Gastroesophageal sphincter (tissue), 4 donors: ENCODE data around the gene ANKS1B. TPM values are rescaled to one million over a fixed set of nuclear protein-coding genes. Genes with fewer than 3 reads are reported as not detected.

Source experiments
- ATAC-seq: fragments of 150-250 bp; one replicate; pipeline ENCODE4 v1.9.1; 2016; ENCODE audit warnings: mild to moderate bottlenecking, moderate library complexity
- H3K27ac ChIP-seq, 4 donors: fragments of 200-600 bp; sonication (generic) in 3 of 4; 1 replicate in 3 of 4; 2 replicates in 1 of 4; pipeline ENCODE4 v1.5.1; 2016 to 2019
- H3K27me3 ChIP-seq: fragments of 200-600 bp; sonication (generic); one replicate; pipeline ENCODE4 v1.5.1; 2019
- H3K36me3 ChIP-seq, 2 donors: fragments of 200-600 bp; sonication (generic); one replicate each; pipeline ENCODE4 v1.5.1; 2019; ENCODE audit warnings: control low read depth in 1 of 2
- H3K4me1 ChIP-seq, 3 donors: fragments of 200-600 bp; sonication (generic); 1 replicate in 2 of 3; 2 replicates in 1 of 3; pipeline ENCODE4 v1.5.1; 2016 to 2019; ENCODE audit warnings: control low read depth in 2 of 3
- H3K4me3 ChIP-seq, 2 donors: fragments of 200-600 bp; sonication (generic); one replicate each; pipeline ENCODE4 v1.5.1; 2019; ENCODE audit warnings: mild to moderate bottlenecking in 1 of 2, moderate library complexity in 1 of 2
- H3K9me3 ChIP-seq, 3 donors: fragments of 200-600 bp; sonication (generic); one replicate each; pipeline ENCODE4 v1.5.1; 2017 to 2019; ENCODE audit warnings: control low read depth in 2 of 3
- EP300 ChIP-seq: sonication (generic); formaldehyde crosslinking; IDR thresholded peaks from one replicate; pipeline ENCODE4 v1.6.1; 2017; ENCODE audit warnings: antibody characterized with exemption, mild to moderate bottlenecking
- POLR2A ChIP-seq, 2 donors: fragments of 450-650 bp; IDR thresholded peaks; one replicate each; pipeline ENCODE4 v1.6.1; 2017; ENCODE audit warnings: antibody characterized with exemption in 2 of 2, mild to moderate bottlenecking in 2 of 2, moderate library complexity in 1 of 2
- POLR2AphosphoS5 ChIP-seq: sonication (generic); formaldehyde crosslinking; IDR thresholded peaks from one replicate; pipeline ENCODE4 v1.6.1; 2017; ENCODE audit warnings: antibody characterized with exemption
- WGBS, 2 donors: methylation state at CpG; one replicate each; pipeline ENCODE4 v1.1.5; 2018; ENCODE audit warnings: low coverage in 1 of 2; 5-methylcytosine and 5-hydroxymethylcytosine counted together
- total RNA-seq, 4 donors: library from RNA; depleted of rRNA; stranded (reverse); fragments of >200 nt; gene quantifications; one replicate each; pipeline ENCODE4 v1.1.0, GENCODE V29; 2016
- TF ChIP-seq, protein P1 (sequence below), 4 experiments: fragments of 200-600 bp in 2 of 4; fragments of 450-650 bp in 2 of 4; sonication (generic) in 1 of 4; IDR thresholded peaks; one replicate each; pipeline ENCODE4 v1.5.1; 2017 to 2019; ENCODE audit warnings: antibody characterized with exemption in 4 of 4, mild to moderate bottlenecking in 2 of 4, moderate library complexity in 2 of 4

Gene ANKS1B
- total RNA-seq, 4 donors from 2014 or later, result 9.9 to 31.1 (median 21.4) TPM

DNA sequence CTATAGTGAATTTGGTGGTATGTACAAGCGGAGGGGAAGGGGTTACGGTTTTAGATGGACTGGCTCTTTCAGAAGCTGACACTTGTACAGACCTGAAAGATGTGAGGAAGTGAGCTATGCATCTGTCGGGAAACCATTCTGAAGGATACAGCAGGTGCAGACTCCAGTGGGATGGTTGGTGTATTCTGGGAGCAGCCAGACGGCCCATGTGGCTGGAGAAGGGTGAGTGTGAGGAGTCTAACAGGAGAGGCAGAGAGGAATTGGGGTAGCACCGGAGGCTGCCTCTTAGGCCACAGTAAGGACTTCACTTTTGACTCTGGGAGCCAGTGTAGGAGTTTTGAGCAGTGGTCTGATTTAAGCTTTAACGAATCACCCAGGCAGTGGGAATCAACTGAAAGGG lies 1248.9 kb downstream of the ANKS1B start:
- ATAC-seq, result no peak
- peaks cover 0 to 13% (median 4%) of the 10 kb centered on the region in 3 donors for H3K4me1 ChIP-seq
- H3K9me3 ChIP-seq, result peaks cover 0 to 3% (median 0%) of the 10 kb centered on the region in 3 donors
- no peaks in the 10 kb centered on the region for H3K27me3 ChIP-seq
- WGBS, 2 donors, result 92 to 93% methylated on average over 3 to 6 of the region's 6 CpGs
- no peak overlapping the region for H3K27ac ChIP-seq
- TF ChIP-seq, protein P1, sequence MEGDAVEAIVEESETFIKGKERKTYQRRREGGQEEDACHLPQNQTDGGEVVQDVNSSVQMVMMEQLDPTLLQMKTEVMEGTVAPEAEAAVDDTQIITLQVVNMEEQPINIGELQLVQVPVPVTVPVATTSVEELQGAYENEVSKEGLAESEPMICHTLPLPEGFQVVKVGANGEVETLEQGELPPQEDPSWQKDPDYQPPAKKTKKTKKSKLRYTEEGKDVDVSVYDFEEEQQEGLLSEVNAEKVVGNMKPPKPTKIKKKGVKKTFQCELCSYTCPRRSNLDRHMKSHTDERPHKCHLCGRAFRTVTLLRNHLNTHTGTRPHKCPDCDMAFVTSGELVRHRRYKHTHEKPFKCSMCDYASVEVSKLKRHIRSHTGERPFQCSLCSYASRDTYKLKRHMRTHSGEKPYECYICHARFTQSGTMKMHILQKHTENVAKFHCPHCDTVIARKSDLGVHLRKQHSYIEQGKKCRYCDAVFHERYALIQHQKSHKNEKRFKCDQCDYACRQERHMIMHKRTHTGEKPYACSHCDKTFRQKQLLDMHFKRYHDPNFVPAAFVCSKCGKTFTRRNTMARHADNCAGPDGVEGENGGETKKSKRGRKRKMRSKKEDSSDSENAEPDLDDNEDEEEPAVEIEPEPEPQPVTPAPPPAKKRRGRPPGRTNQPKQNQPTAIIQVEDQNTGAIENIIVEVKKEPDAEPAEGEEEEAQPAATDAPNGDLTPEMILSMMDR (IDR thresholded peaks at IDR 0.05), result no peak
- TF ChIP-seq POLR2A (IDR thresholded peaks at IDR 0.05) (no peak), POLR2AphosphoS5 (no peak), EP300 (no peak)
- peaks cover 0 to 28% of the 10 kb centered on the region in 2 donors for H3K36me3 ChIP-seq
- no peak overlapping the region for H3K4me3 ChIP-seq

DNA sequence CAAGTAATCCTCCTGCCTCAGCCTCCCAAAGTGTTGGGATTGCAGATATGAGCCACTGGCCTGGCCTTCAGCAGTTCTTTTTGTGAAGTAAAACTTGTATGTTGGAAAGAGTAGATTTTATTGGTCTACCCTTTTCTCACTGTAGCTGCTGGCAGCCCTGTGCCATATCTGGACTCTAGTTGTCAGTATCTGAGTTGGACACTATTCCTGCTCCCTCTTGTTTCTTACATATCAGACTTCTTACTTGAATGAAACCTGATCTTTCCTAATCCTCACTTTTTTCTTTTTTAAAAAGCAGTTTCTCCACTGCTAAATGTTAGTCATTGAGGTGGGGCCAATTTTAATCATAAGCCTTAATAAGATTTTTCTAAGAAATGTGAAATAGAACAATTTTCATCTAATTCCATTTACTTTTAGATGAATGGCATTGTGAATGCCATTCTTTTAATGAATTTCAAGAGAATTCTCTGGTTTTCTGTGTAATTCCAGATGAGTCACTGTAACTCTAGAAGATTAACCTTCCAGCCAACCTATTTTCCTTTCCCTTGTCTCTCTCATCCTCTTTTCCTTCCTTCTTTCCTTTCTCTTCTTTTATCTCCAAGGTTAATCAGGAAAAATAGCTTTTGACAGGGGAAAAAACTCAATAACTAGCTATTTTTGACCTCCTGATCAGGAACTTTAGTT lies 1250.9 kb downstream of the ANKS1B start:
- H3K4me1 ChIP-seq, result peaks cover 0 to 20% (median 4%) of the 10 kb centered on the region in 3 donors
- H3K4me3 ChIP-seq, result no peak overlapping the region
- TF ChIP-seq POLR2A (IDR thresholded peaks at IDR 0.05), result no peak
- no peak for TF ChIP-seq POLR2AphosphoS5
- TF ChIP-seq, protein P1 (IDR thresholded peaks at IDR 0.05), result no peak
- TF ChIP-seq EP300, result no peak
- H3K27me3 ChIP-seq, result no peaks in the 10 kb centered on the region
- peaks cover 0 to 37% of the 10 kb centered on the region in 2 donors for H3K36me3 ChIP-seq
- ATAC-seq, result no peak
- H3K9me3 ChIP-seq, result no peaks in the 10 kb centered on the region
- H3K27ac ChIP-seq, result no peak overlapping the region

DNA sequence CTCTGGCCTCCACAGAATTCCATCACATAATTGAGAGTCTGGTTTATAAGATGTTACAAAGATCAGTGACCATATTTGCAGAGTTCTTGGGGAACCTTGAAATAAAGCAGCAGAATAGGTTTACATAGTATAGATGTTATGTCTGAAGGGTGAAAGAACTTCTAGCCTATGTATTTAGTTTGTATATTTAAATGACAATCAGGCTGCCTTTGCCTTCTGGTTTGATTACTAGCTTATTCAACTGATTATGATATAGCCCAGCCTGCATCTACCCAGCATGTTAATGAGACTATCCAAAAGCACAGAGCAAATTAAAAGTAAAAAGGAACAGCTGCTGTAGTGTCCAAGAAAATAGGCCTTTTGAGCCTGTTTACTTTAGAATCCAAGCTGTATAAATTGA lies 1254.3 kb downstream of the ANKS1B start:
- H3K36me3 ChIP-seq, result peaks cover 0 to 64% of the 10 kb centered on the region in 2 donors
- no peak for ATAC-seq
- no peak overlapping the region for H3K4me3 ChIP-seq

DNA sequence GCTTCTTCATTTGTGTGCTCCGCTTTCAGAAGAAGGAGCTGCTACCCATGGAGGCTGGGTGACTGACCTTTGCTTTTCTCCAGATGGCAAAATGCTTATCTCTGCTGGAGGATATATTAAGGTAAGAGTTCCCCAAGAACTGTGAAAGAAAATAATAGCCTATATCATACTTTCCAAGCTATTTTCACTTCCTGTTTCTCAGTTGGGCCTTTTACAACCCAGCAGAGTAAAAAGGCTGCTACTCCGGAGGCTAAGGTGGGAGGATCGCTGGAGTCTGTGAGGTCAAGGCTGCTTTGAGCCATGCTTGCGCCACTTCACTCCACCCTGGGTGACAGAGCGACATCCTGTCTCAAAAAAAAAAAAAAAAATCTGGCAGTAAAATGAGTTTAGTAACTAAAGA lies 1257.5 kb downstream of the ANKS1B start:
- peaks cover 0 to 71% of the 10 kb centered on the region in 2 donors for H3K36me3 ChIP-seq

More for the DNA sequence above, 1254.3 kb downstream of the ANKS1B start:
- TF ChIP-seq, protein P1 (IDR thresholded peaks at IDR 0.05), result no peak
- TF ChIP-seq POLR2AphosphoS5 (no peak), EP300 (no peak), POLR2A (IDR thresholded peaks at IDR 0.05) (no peak)
- no peaks in the 10 kb centered on the region for H3K27me3 ChIP-seq
- no peaks in the 10 kb centered on the region for H3K9me3 ChIP-seq
- H3K4me1 ChIP-seq, result peaks cover 0 to 12% (median 0%) of the 10 kb centered on the region in 3 donors
- H3K27ac ChIP-seq, result no peak overlapping the region

More for the DNA sequence above, 1257.5 kb downstream of the ANKS1B start:
- no peaks in the 10 kb centered on the region for H3K27me3 ChIP-seq
- H3K4me3 ChIP-seq, result no peak overlapping the region
- ATAC-seq, result no peak
- TF ChIP-seq POLR2A (IDR thresholded peaks at IDR 0.05) (no peak), POLR2AphosphoS5 (no peak), EP300 (no peak)
- TF ChIP-seq, protein P1 (IDR thresholded peaks at IDR 0.05), result no peak
- 90 to 100% methylated on average over 1 to 2 of the region's 5 CpGs for WGBS, 2 donors
- H3K4me1 ChIP-seq, result peaks cover 0 to 15% (median 0%) of the 10 kb centered on the region in 3 donors
- no peaks in the 10 kb centered on the region for H3K9me3 ChIP-seq
- H3K27ac ChIP-seq, result no peak overlapping the region
